Keratinocyte (primary cell): Measurements from ENCODE around the gene N4BP2L1. TPM values are rescaled to one million over a fixed set of nuclear protein-coding genes. Genes with fewer than 3 reads are reported as not detected.

ENCODE experiments used
- DNase-seq: peaks from one replicate; pipeline ENCODE4 v3.0.0-alpha.2; 2011; ENCODE audit warnings: low read depth, missing footprints, low spot score
- FAIRE-seq: peaks from 2 replicates; lab custom pipeline; 2011; peaks lifted over from hg19 to GRCh38; lab: Jason Lieb, UNC
- H2AFZ ChIP-seq: 2 replicates; pipeline ENCODE4 v1.6.0; 2012; ENCODE audit warnings: low read length, control low read depth, inconsistent platforms; ENCODE audit not compliant: control insufficient read depth
- H3K27ac ChIP-seq: 2 replicates; pipeline ENCODE4 v1.5.1; 2011; ENCODE audit warnings: low read length; ENCODE audit not compliant: control insufficient read depth, insufficient read depth
- H3K27me3 ChIP-seq: 3 replicates; pipeline ENCODE4 v1.6.0; 2011; ENCODE audit warnings: low read length; ENCODE audit not compliant: control insufficient read depth, insufficient read depth; ENCODE audit errors: extremely low read depth
- H3K36me3 ChIP-seq, 2 experiments: 2 replicates in 1 of 2; 3 replicates in 1 of 2; pipeline ENCODE4 v1.5.1; 2011; ENCODE audit warnings: low read length in 2 of 2, mild to moderate bottlenecking in 1 of 2; ENCODE audit not compliant: control insufficient read depth in 2 of 2, insufficient read depth in 2 of 2; ENCODE audit errors: extremely low read depth in 1 of 2
- H3K4me1 ChIP-seq: 3 replicates; pipeline ENCODE4 v1.5.1; 2011; ENCODE audit warnings: low read length; ENCODE audit not compliant: control insufficient read depth, insufficient read depth; ENCODE audit errors: extremely low read depth
- H3K4me2 ChIP-seq: 3 replicates; pipeline ENCODE4 v1.6.0; 2011; ENCODE audit warnings: low read depth, low read length; ENCODE audit not compliant: control insufficient read depth, insufficient read depth; ENCODE audit errors: extremely low read depth
- H3K4me3 ChIP-seq, 3 experiments: fragments of 200-600 bp in 1 of 3; sonication (generic) in 1 of 3; 2 replicates in 2 of 3; 3 replicates in 1 of 3; pipeline ENCODE4 v1.5.1; 2011 to 2016; ENCODE audit warnings: low read length in 3 of 3, mild to moderate bottlenecking in 3 of 3, control low read depth in 2 of 3, inconsistent platforms in 1 of 3, low read depth in 1 of 3, mixed read lengths in 1 of 3, mixed run types in 1 of 3, moderate library complexity in 1 of 3; ENCODE audit not compliant: control insufficient read depth in 2 of 3, insufficient read depth in 2 of 3; ENCODE audit errors: extremely low read depth in 1 of 3
- H3K79me2 ChIP-seq: 2 replicates; pipeline ENCODE4 v1.6.0; 2012; ENCODE audit warnings: low read length; ENCODE audit not compliant: control insufficient read depth, insufficient read depth
- H3K9ac ChIP-seq: 3 replicates; pipeline ENCODE4 v1.6.0; 2011; ENCODE audit warnings: low read length; ENCODE audit not compliant: control insufficient read depth, insufficient read depth; ENCODE audit errors: extremely low read depth
- H3K9me1 ChIP-seq: 3 replicates; pipeline ENCODE4 v1.6.0; 2011; ENCODE audit warnings: low read length; ENCODE audit not compliant: control insufficient read depth, insufficient read depth; ENCODE audit errors: extremely low read depth
- H3K9me3 ChIP-seq: 2 replicates; pipeline ENCODE4 v1.5.1; 2012; ENCODE audit warnings: low read depth, low read length; ENCODE audit not compliant: control insufficient read depth
- H4K20me1 ChIP-seq: 3 replicates; pipeline ENCODE4 v1.6.0; 2011; ENCODE audit warnings: low read length; ENCODE audit not compliant: control insufficient read depth, insufficient read depth; ENCODE audit errors: extremely low read depth
- EZH2 ChIP-seq: IDR thresholded peaks from one replicate; pipeline ENCODE4 v1.6.1; 2012; ENCODE audit warnings: inconsistent platforms, mild to moderate bottlenecking, low read length, moderate library complexity
- dilution Hi-C: fragments of 300-500 bp; cut with MboI; formaldehyde crosslinking; loops from one replicate; pipeline ENCODE4 v1.7.0; 2020; ENCODE audit warnings: low sequenced_read_pairs; ENCODE audit not compliant: extremely low pct_ligation_motif_present
- polyA plus RNA-seq, 5 experiments: library from polyadenylated mRNA; depleted of rRNA in 3 of 5; stranded (reverse) in 3 of 5; stranded (forward) in 1 of 5; unstranded in 1 of 5; fragments of >200 nt; gene quantifications; 1 replicate in 1 of 5; 2 replicates in 3 of 5; 3 replicates in 1 of 5; pipeline versions ENCODE4 v1.2.1 to v1.2.3, GENCODE V29; 2011 to 2012; ENCODE audit warnings: missing spikeins in 2 of 5, low read depth in 1 of 5, low replicate concordance in 1 of 5
- TF ChIP-seq, protein P1 (sequence below), 3 experiments: IDR thresholded peaks in 1 of 3; conservative IDR thresholded peaks in 1 of 3; optimal IDR thresholded peaks in 1 of 3; 2 replicates in 2 of 3; 3 replicates in 1 of 3; pipeline versions ENCODE3 to v1.5.1; 2011; ENCODE audit warnings: low read length in 3 of 3, mild to moderate bottlenecking in 3 of 3, moderate library complexity in 2 of 3, control low read depth in 1 of 3, inconsistent platforms in 1 of 3; ENCODE audit not compliant: insufficient read depth in 2 of 3; ENCODE audit errors: extremely low read depth in 1 of 3

N4BP2L1 gene
- polyA plus RNA-seq, 1 donor (not counting 4 experiments of a cell fraction or from before 2014, with no cell fraction given), result 1.3 TPM

DNA sequence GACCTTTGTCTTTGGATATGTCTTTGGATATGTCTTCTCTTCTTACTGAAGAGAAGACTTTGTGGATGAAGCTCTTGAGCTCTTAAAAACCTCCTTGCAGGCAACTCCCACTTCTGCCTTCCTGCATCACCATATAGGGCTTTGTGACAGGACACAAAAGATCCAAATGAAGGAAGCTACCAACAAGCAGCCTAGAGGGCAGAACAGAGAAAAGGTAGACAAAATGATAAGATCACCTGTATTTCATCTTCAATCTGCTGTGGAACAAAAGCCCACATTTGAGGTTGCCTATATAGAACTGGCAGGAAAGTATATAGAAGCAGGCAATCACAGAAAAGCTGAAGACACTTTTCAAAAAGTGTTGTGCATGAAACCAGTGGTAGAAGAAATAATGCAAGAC is 42.5 kb downstream of the N4BP2L1 start:
- no peak overlapping the region for H3K4me3 ChIP-seq
- dilution Hi-C loops, result no loop called here
- no peaks in the 10 kb centered on the region for H3K27me3 ChIP-seq
- H2AFZ ChIP-seq, result no peak overlapping the region
- no peak overlapping the region for H3K27ac ChIP-seq
- FAIRE-seq (no peak), DNase-seq (no peak)
- H3K9ac ChIP-seq, result no peak overlapping the region
- peaks cover 3% of the 10 kb centered on the region for H3K4me1 ChIP-seq
- H3K79me2 ChIP-seq, result no peaks in the 10 kb centered on the region
- TF ChIP-seq EZH2, result no peak
- TF ChIP-seq, protein P1, sequence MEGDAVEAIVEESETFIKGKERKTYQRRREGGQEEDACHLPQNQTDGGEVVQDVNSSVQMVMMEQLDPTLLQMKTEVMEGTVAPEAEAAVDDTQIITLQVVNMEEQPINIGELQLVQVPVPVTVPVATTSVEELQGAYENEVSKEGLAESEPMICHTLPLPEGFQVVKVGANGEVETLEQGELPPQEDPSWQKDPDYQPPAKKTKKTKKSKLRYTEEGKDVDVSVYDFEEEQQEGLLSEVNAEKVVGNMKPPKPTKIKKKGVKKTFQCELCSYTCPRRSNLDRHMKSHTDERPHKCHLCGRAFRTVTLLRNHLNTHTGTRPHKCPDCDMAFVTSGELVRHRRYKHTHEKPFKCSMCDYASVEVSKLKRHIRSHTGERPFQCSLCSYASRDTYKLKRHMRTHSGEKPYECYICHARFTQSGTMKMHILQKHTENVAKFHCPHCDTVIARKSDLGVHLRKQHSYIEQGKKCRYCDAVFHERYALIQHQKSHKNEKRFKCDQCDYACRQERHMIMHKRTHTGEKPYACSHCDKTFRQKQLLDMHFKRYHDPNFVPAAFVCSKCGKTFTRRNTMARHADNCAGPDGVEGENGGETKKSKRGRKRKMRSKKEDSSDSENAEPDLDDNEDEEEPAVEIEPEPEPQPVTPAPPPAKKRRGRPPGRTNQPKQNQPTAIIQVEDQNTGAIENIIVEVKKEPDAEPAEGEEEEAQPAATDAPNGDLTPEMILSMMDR (optimal IDR thresholded peaks at IDR 0.05 in 1 of 3, IDR thresholded peaks at IDR 0.05 in 1 of 3, conservative IDR thresholded peaks at IDR 0.05 in 1 of 3; ENCODE audit: extremely low read depth in 1 of 3, insufficient read depth in 2 of 3, low read length in 3 of 3), result no peak
- H3K36me3 ChIP-seq, result peaks cover 0 to 7% of the 10 kb centered on the region in 2 experiments
- no peaks in the 10 kb centered on the region for H4K20me1 ChIP-seq
- no peaks in the 10 kb centered on the region for H3K9me1 ChIP-seq
- no peaks in the 10 kb centered on the region for H3K9me3 ChIP-seq
- H3K4me2 ChIP-seq, result no peak overlapping the region

DNA sequence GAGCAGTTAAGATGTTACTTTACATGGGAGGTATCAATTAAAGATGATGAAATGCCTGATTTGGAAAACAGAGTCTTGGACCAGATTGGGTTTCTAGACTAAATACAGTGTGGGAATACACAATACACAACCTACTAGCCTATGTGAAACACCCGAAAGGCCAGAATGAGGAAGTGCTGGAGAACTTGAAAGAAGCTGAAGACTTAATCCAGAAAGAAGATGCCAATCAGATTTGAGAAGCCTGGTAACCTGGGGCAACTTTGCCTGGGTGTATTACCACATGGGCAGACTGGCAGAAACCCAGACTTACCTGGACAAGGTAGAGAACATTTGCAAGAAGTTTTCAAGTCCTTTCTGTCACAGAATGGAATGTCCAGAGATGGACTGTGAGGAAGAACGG is 43.2 kb downstream of the N4BP2L1 start:
- no peak overlapping the region for H3K27ac ChIP-seq
- H4K20me1 ChIP-seq, result no peaks in the 10 kb centered on the region
- peaks cover 0 to 7% of the 10 kb centered on the region in 2 experiments for H3K36me3 ChIP-seq
- no peaks in the 10 kb centered on the region for H3K4me1 ChIP-seq
- no peak for FAIRE-seq
- H3K27me3 ChIP-seq, result no peaks in the 10 kb centered on the region
- no peak overlapping the region for H3K9ac ChIP-seq
- no peaks in the 10 kb centered on the region for H3K9me1 ChIP-seq
- dilution Hi-C loops, result no loop called here
- TF ChIP-seq EZH2, result no peak
- TF ChIP-seq, protein P1 (optimal IDR thresholded peaks at IDR 0.05 in 1 of 3, IDR thresholded peaks at IDR 0.05 in 1 of 3, conservative IDR thresholded peaks at IDR 0.05 in 1 of 3; ENCODE audit: extremely low read depth in 1 of 3, insufficient read depth in 2 of 3, low read length in 3 of 3), result no peak
- H3K4me2 ChIP-seq, result no peak overlapping the region
- H3K9me3 ChIP-seq, result no peaks in the 10 kb centered on the region
- no peak overlapping the region for H3K4me3 ChIP-seq
- no peaks in the 10 kb centered on the region for H3K79me2 ChIP-seq
- H2AFZ ChIP-seq, result no peak overlapping the region
- DNase-seq, result no peak
